GM12878 (cell line): ENCODE data around the gene CCIN. TPM values are rescaled to one million over a fixed set of nuclear protein-coding genes. Genes with fewer than 3 reads are reported as not detected.
A peak's percentile ranks its signal among the peaks of the same experiment; 100 is the strongest.

Source experiments
- BCL11A ChIP-seq: IDR thresholded peaks from 2 replicates; pipeline ENCODE4 v1.6.1; 2011; ENCODE audit warnings: low read depth, low read length
- CBFB ChIP-seq: IDR thresholded peaks from 2 replicates; pipeline ENCODE4 v1.6.1; 2016; ENCODE audit warnings: antibody characterized with exemption, low read depth
- EP300 ChIP-seq, 2 experiments: fragments of 150-350 bp in 1 of 2; IDR thresholded peaks; 2 replicates each; pipeline ENCODE4 v1.6.1; 2011 to 2012; ENCODE audit warnings: low read depth in 2 of 2, low read length in 2 of 2, borderline replicate concordance in 1 of 2, improper control_type of control experiment in 1 of 2, inconsistent platforms in 1 of 2; ENCODE audit not compliant: control insufficient read depth in 1 of 2
- FOXM1 ChIP-seq: IDR thresholded peaks from 2 replicates; pipeline ENCODE4 v1.6.1; 2012; ENCODE audit warnings: low read depth, mild to moderate bottlenecking, inconsistent platforms, low read length, moderate library complexity
- HDGF ChIP-seq: fragments of 450-650 bp; IDR thresholded peaks from 2 replicates; pipeline ENCODE4 v1.6.1; 2016; ENCODE audit warnings: antibody characterized with exemption
- IKZF2 ChIP-seq, 2 experiments: fragments of 450-650 bp; IDR thresholded peaks; 2 replicates each; pipeline ENCODE4 v1.6.1; 2017; ENCODE audit warnings: mild to moderate bottlenecking in 2 of 2, moderate library complexity in 2 of 2
- KLF5 ChIP-seq: fragments of 450-650 bp; IDR thresholded peaks from 2 replicates; pipeline ENCODE4 v1.6.1; 2014; ENCODE audit warnings: mild to moderate bottlenecking; ENCODE audit not compliant: partially characterized antibody
- NBN ChIP-seq: fragments of 450-650 bp; IDR thresholded peaks from 2 replicates; pipeline ENCODE4 v1.6.1; 2016
- POU2F2 ChIP-seq: IDR thresholded peaks from 3 replicates; pipeline ENCODE4 v1.6.1; 2011; ENCODE audit warnings: low read depth, mild to moderate bottlenecking, low read length, borderline replicate concordance
- TBL1XR1 ChIP-seq: IDR thresholded peaks from 2 replicates; pipeline ENCODE4 v1.6.1; 2012; ENCODE audit warnings: low read depth, low read length, improper control_type of control experiment
- YY1 ChIP-seq: IDR thresholded peaks from 2 replicates; pipeline ENCODE4 v1.6.1; 2011; ENCODE audit warnings: low read depth, mild to moderate bottlenecking, low read length
- ZBED1 ChIP-seq: IDR thresholded peaks from 2 replicates; pipeline ENCODE4 v1.6.1; 2016; ENCODE audit warnings: borderline replicate concordance
- polyA plus RNA-seq, 11 experiments: library from polyadenylated mRNA; depleted of rRNA in 4 of 11; unstranded in 6 of 11; stranded (reverse) in 5 of 11; fragments of >200 nt; fragmentation: Nextera tagmentation in 4 of 11; fragmentation: Illumina TruSeq in 1 of 11; extraction: Ambion mirVana in 4 of 11; extraction: Trizol in 1 of 11; gene quantifications; 1 replicate in 1 of 11; 2 replicates in 10 of 11; pipeline versions ENCODE4 v1.2.1 to v1.2.3, GENCODE V29; 2011 to 2016; ENCODE audit warnings: inconsistent platforms in 2 of 11, missing spikeins in 2 of 11, low read depth in 1 of 11
- total RNA-seq, 4 experiments: library from RNA; depleted of rRNA in 3 of 4; stranded (reverse); fragments of >200 nt in 3 of 4; fragmentation: Illumina TruSeq in 1 of 4; extraction: Trizol in 1 of 4; gene quantifications; 2 replicates each; pipeline versions ENCODE4 v1.2.1 to v1.2.3, GENCODE V29; 2013 to 2021
- TF ChIP-seq, protein P1 (sequence below): fragments of 450-650 bp; IDR thresholded peaks from 2 replicates; pipeline ENCODE4 v1.6.1; 2016; ENCODE audit warnings: mild to moderate bottlenecking, moderate library complexity, borderline replicate concordance
- TF ChIP-seq, protein P2 (sequence below): fragments of 450-650 bp; formaldehyde crosslinking; IDR thresholded peaks from 2 replicates; pipeline ENCODE4 v1.5.0; 2022; ENCODE audit warnings: mild to moderate bottlenecking, missing genetic modification characterization
- TF ChIP-seq, protein P3 (sequence below): IDR thresholded peaks from 2 replicates; pipeline ENCODE4 v1.6.1; 2012; ENCODE audit warnings: low read depth, low read length, improper control_type of control experiment
- TF ChIP-seq, protein P4 (sequence below): fragments of 450-650 bp; IDR thresholded peaks from 2 replicates; pipeline ENCODE4 v1.6.1; 2017; ENCODE audit warnings: low read depth, mild to moderate bottlenecking, moderate library complexity
- TF ChIP-seq, protein P5 (sequence below): IDR thresholded peaks from 2 replicates; pipeline ENCODE4 v1.6.1; 2011; ENCODE audit warnings: borderline replicate concordance, low read depth, mild to moderate bottlenecking, moderate library complexity, low read length; ENCODE audit not compliant: insufficient read depth, poor library complexity, severe bottlenecking

Gene CCIN
- total and polyA plus RNA-seq, 10 of the 15 experiments (the other 5 are each of a cell fraction or from before 2014, with no cell fraction given): not detected

DNA sequence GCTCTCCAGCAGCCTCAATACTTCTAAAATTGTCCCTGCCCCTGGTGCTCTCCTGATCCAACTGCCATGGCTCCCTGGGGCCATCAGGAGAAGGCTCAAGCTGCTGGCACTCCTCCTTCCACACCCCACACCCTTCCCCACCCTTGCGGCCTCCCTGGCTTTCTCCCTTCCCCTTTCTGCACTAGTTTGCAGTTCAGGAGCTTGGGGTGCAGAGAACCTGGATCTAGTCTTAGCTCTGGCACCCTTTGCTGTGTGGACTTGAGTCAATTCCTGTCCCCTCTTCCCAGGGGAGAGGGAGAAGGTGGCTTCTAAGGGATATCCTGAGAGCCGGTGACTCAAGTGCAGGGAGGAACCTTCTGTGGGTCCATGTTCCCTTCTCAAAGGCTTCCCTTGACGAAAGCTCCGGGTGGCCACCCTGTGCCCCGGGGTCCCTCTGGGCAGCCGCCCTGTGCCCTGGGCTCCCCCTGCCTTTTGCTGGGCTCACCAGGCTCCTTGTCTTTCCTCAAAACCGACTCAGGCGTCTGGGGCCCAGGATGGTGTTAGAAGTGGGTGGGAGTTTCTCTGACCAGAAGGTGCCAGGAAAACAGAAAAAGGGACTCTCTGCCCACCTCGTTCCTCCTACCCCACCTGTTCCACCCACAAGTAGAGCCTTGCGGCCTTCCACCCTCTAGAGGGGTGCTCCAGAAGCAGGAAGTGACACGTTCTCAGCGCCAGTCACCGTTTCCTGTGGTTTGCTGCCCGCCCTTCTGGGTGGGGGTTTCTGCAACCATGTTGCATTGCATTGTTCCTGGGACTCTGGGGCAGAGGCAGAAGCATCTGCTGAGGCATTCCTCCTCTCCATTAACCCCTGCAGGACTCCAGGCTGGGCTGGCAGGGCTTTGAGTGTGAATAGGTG is 17.6 kb upstream of the CCIN start (continued):
- no peak for TF ChIP-seq KLF5
- TF ChIP-seq IKZF2 (IDR thresholded peaks at IDR 0.05): peak; percentile 79 to 85
- peak; percentile 73; the same call in 1 of the 3 replicates for TF ChIP-seq POU2F2
- TF ChIP-seq FOXM1: peak; percentile 68; the same call in 1 of the 2 replicates
- TF ChIP-seq, protein P1, sequence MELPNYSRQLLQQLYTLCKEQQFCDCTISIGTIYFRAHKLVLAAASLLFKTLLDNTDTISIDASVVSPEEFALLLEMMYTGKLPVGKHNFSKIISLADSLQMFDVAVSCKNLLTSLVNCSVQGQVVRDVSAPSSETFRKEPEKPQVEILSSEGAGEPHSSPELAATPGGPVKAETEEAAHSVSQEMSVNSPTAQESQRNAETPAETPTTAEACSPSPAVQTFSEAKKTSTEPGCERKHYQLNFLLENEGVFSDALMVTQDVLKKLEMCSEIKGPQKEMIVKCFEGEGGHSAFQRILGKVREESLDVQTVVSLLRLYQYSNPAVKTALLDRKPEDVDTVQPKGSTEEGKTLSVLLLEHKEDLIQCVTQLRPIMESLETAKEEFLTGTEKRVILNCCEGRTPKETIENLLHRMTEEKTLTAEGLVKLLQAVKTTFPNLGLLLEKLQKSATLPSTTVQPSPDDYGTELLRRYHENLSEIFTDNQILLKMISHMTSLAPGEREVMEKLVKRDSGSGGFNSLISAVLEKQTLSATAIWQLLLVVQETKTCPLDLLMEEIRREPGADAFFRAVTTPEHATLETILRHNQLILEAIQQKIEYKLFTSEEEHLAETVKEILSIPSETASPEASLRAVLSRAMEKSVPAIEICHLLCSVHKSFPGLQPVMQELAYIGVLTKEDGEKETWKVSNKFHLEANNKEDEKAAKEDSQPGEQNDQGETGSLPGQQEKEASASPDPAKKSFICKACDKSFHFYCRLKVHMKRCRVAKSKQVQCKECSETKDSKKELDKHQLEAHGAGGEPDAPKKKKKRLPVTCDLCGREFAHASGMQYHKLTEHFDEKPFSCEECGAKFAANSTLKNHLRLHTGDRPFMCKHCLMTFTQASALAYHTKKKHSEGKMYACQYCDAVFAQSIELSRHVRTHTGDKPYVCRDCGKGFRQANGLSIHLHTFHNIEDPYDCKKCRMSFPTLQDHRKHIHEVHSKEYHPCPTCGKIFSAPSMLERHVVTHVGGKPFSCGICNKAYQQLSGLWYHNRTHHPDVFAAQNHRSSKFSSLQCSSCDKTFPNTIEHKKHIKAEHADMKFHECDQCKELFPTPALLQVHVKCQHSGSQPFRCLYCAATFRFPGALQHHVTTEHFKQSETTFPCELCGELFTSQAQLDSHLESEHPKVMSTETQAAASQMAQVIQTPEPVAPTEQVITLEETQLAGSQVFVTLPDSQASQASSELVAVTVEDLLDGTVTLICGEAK: peak; percentile 42; the same call in 1 of the 2 replicates
- no peak; the same call in 1 of the 2 replicates for TF ChIP-seq ZBED1
- TF ChIP-seq, protein P2, sequence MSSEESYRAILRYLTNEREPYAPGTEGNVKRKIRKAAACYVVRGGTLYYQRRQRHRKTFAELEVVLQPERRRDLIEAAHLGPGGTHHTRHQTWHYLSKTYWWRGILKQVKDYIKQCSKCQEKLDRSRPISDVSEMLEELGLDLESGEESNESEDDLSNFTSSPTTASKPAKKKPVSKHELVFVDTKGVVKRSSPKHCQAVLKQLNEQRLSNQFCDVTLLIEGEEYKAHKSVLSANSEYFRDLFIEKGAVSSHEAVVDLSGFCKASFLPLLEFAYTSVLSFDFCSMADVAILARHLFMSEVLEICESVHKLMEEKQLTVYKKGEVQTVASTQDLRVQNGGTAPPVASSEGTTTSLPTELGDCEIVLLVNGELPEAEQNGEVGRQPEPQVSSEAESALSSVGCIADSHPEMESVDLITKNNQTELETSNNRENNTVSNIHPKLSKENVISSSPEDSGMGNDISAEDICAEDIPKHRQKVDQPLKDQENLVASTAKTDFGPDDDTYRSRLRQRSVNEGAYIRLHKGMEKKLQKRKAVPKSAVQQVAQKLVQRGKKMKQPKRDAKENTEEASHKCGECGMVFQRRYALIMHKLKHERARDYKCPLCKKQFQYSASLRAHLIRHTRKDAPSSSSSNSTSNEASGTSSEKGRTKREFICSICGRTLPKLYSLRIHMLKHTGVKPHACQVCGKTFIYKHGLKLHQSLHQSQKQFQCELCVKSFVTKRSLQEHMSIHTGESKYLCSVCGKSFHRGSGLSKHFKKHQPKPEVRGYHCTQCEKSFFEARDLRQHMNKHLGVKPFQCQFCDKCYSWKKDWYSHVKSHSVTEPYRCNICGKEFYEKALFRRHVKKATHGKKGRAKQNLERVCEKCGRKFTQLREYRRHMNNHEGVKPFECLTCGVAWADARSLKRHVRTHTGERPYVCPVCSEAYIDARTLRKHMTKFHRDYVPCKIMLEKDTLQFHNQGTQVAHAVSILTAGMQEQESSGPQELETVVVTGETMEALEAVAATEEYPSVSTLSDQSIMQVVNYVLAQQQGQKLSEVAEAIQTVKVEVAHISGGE: no peak
- 0 out of 2 replicates have a peak, but pooled peaks have one; percentile 66 for TF ChIP-seq TBL1XR1
- TF ChIP-seq, protein P3, sequence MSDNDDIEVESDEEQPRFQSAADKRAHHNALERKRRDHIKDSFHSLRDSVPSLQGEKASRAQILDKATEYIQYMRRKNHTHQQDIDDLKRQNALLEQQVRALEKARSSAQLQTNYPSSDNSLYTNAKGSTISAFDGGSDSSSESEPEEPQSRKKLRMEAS: no peak
- peak; percentile 52; the same call in 1 of the 2 replicates for TF ChIP-seq NBN
- TF ChIP-seq EP300 (IDR thresholded peaks at IDR 0.05; ENCODE audit: borderline replicate concordance in 1 of 2, control insufficient read depth in 1 of 2, low read depth in 2 of 2, low read length in 2 of 2): peak in 1 of 2 experiments; percentile 47; a peak in 1 of 4 replicates
- TF ChIP-seq CBFB: peak; percentile 89
- TF ChIP-seq YY1: peak; percentile 76
- TF ChIP-seq HDGF: peak; percentile 16; the same call in 1 of the 2 replicates
- TF ChIP-seq BCL11A: peak; percentile 84; the same call in 1 of the 2 replicates
- TF ChIP-seq, protein P4, sequence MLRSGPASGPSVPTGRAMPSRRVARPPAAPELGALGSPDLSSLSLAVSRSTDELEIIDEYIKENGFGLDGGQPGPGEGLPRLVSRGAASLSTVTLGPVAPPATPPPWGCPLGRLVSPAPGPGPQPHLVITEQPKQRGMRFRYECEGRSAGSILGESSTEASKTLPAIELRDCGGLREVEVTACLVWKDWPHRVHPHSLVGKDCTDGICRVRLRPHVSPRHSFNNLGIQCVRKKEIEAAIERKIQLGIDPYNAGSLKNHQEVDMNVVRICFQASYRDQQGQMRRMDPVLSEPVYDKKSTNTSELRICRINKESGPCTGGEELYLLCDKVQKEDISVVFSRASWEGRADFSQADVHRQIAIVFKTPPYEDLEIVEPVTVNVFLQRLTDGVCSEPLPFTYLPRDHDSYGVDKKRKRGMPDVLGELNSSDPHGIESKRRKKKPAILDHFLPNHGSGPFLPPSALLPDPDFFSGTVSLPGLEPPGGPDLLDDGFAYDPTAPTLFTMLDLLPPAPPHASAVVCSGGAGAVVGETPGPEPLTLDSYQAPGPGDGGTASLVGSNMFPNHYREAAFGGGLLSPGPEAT: peak; percentile 34; the same call in 1 of the 2 replicates
- TF ChIP-seq, protein P5, sequence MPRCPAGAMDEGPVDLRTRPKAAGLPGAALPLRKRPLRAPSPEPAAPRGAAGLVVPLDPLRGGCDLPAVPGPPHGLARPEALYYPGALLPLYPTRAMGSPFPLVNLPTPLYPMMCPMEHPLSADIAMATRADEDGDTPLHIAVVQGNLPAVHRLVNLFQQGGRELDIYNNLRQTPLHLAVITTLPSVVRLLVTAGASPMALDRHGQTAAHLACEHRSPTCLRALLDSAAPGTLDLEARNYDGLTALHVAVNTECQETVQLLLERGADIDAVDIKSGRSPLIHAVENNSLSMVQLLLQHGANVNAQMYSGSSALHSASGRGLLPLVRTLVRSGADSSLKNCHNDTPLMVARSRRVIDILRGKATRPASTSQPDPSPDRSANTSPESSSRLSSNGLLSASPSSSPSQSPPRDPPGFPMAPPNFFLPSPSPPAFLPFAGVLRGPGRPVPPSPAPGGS: no peak
